ENCODE results near the gene STOX1. TPM values are rescaled to one million over a fixed set of nuclear protein-coding genes. Genes with fewer than 3 reads are reported as not detected.
"Not testable (repeated sequence)": the region's sequence is repeated elsewhere in the genome, so short reads cannot be mapped to it uniquely, and the experiment has no call there.

STOX1 gene
- total RNA-seq = under 1 TPM; 0.74 to 0.87 TPM

- ATAC-seq (peak; percentile 89), DNase-seq (peak; percentile 81)
- CTCF ChIA-PET = interaction anchor here (0.6 to 1.0 kb wide), 5 partner anchors 13 to 940 kb away, joined by 3 to 4 read pairs (median 3); no protein-coding TSS in a partner anchor
- intact Hi-C loops (cut with DNase I, micrococcal nuclease) = loop anchor here (1.0 to 2.0 kb wide), 4 partner anchors 74 to 495 kb away; partner anchors contain the start of genes DDX50 (in 2 of the 2), HNRNPH3 (in 1 of the 2), PBLD (in 1 of the 2) and SLC25A16 (in 1 of the 2)
- no peaks in the 10 kb centered on the region for H3K36me3 Mint-ChIP-seq (ENCODE audit: low read depth)
- no peaks in the 10 kb centered on the region for H3K27me3 Mint-ChIP-seq
- peaks cover 19% of the 10 kb centered on the region for H3K4me1 Mint-ChIP-seq
- H3K4me3 Mint-ChIP-seq = peak within 1 kb of the TSS; percentile 72
- H3K9me3 Mint-ChIP-seq (ENCODE audit: low read depth) = no peaks in the 10 kb centered on the region
- peak within 1 kb of the TSS; percentile 37 for H3K27ac Mint-ChIP-seq
- POLR2A ChIA-PET = interaction anchor here (0.9 to 1.1 kb wide), 3 partner anchors 44 to 129 kb away, joined by 4 to 5 read pairs (median 5); no protein-coding TSS in a partner anchor
Observed at GRCh38 chr10:68826764-68827591, at the start of gene STOX1. TSS of gene STOX1 (plus strand) at chr10:68827531. CDS start at chr10:68827624, 93 bp downstream.

- peaks cover 58% of the 10 kb centered on the region for H3K36me3 Mint-ChIP-seq (ENCODE audit: low read depth)
- CTCF ChIA-PET = no interaction called here
- no peak overlapping the region for H3K4me3 Mint-ChIP-seq
- ATAC-seq = no peak
- POLR2A ChIA-PET = no interaction called here
- peak overlapping the region; percentile 58 for H3K27ac Mint-ChIP-seq
- H3K9me3 Mint-ChIP-seq (ENCODE audit: low read depth) = no peaks in the 10 kb centered on the region
- no peak for DNase-seq
- intact Hi-C loops (cut with DNase I, micrococcal nuclease) = no loop called here
- H3K27me3 Mint-ChIP-seq = no peaks in the 10 kb centered on the region
- H3K4me1 Mint-ChIP-seq = no peaks in the 10 kb centered on the region
Observed at GRCh38 chr10:68781613-68782574, 45.4 kb upstream of the STOX1 start.

GRCh38 chr10:68784476-68784875 lies 42.9 kb upstream of the STOX1 start:
- ATAC-seq = no peak
- no peak for DNase-seq
- POLR2A ChIA-PET = no interaction called here
- CTCF ChIA-PET = no interaction called here
- no peaks in the 10 kb centered on the region for H3K4me1 Mint-ChIP-seq
- H3K36me3 Mint-ChIP-seq (ENCODE audit: low read depth) = peaks cover 57% of the 10 kb centered on the region
- no peaks in the 10 kb centered on the region for H3K27me3 Mint-ChIP-seq
- intact Hi-C loops (cut with DNase I, micrococcal nuclease) = no loop called here
- no peaks in the 10 kb centered on the region for H3K9me3 Mint-ChIP-seq (ENCODE audit: low read depth)
- H3K27ac Mint-ChIP-seq = no peak overlapping the region
- H3K4me3 Mint-ChIP-seq = no peak overlapping the region

- Mint-ChIP-seq H3K27me3 (no peaks in the 10 kb centered on the region), H3K4me1 (no peaks in the 10 kb centered on the region), H3K9me3 (ENCODE audit: low read depth) (no peaks in the 10 kb centered on the region), H3K4me3 (no peak overlapping the region), H3K36me3 (ENCODE audit: low read depth) (peaks cover 50% of the 10 kb centered on the region), H3K27ac (no peak overlapping the region)
- no peak for ATAC-seq
- POLR2A ChIA-PET = no interaction called here
- DNase-seq = no peak
- CTCF ChIA-PET = no interaction called here
- intact Hi-C loops (cut with DNase I, micrococcal nuclease) = no loop called here
Observed at GRCh38 chr10:68787813-68788212, 39.5 kb upstream of the STOX1 start.

GRCh38 chr10:68790476-68790875 lies 36.9 kb upstream of the STOX1 start:
- ChIA-PET CTCF (interaction anchor here (1.0 kb wide), 1 partner anchor 240 kb away, joined by 3 read pairs; no protein-coding TSS in a partner anchor), POLR2A (no interaction called here)
- DNase-seq (no peak), ATAC-seq (no peak)
- no peak overlapping the region for H3K4me3 Mint-ChIP-seq
- no peaks in the 10 kb centered on the region for H3K9me3 Mint-ChIP-seq (ENCODE audit: low read depth)
- H3K27ac Mint-ChIP-seq = no peak overlapping the region
- H3K36me3 Mint-ChIP-seq (ENCODE audit: low read depth) = peaks cover 47% of the 10 kb centered on the region
- intact Hi-C loops (cut with DNase I, micrococcal nuclease) = loop anchor here in 1 of 2 experiments (5.0 kb wide), 1 partner anchor 107 kb away; no protein-coding TSS in a partner anchor
- H3K4me1 Mint-ChIP-seq = no peaks in the 10 kb centered on the region
- H3K27me3 Mint-ChIP-seq = no peaks in the 10 kb centered on the region

GRCh38 chr10:68792115-68792514 lies 35.2 kb upstream of the STOX1 start:
- H3K9me3 Mint-ChIP-seq (ENCODE audit: low read depth) = no peaks in the 10 kb centered on the region
- H3K27me3 Mint-ChIP-seq = no peaks in the 10 kb centered on the region
- H3K36me3 Mint-ChIP-seq (ENCODE audit: low read depth) = peaks cover 37% of the 10 kb centered on the region
- CTCF ChIA-PET = no interaction called here
- POLR2A ChIA-PET = no interaction called here
- no peak for DNase-seq
- H3K27ac Mint-ChIP-seq = no peak overlapping the region
- no peak for ATAC-seq
- H3K4me1 Mint-ChIP-seq = no peaks in the 10 kb centered on the region
- intact Hi-C loops (cut with DNase I, micrococcal nuclease) = loop anchor here (2.0 to 5.0 kb wide), 2 partner anchors 105 kb away; no protein-coding TSS in a partner anchor
- no peak overlapping the region for H3K4me3 Mint-ChIP-seq

- Mint-ChIP-seq H3K27ac (no peak overlapping the region), H3K27me3 (no peaks in the 10 kb centered on the region), H3K36me3 (ENCODE audit: low read depth) (peaks cover 16% of the 10 kb centered on the region), H3K9me3 (ENCODE audit: low read depth) (no peaks in the 10 kb centered on the region), H3K4me3 (no peak overlapping the region), H3K4me1 (no peaks in the 10 kb centered on the region)
- intact Hi-C loops (cut with DNase I, micrococcal nuclease) = no loop called here
- ChIA-PET POLR2A (no interaction called here), CTCF (no interaction called here)
- ATAC-seq (no peak), DNase-seq (no peak)
Observed at GRCh38 chr10:68795886-68796532, 31.3 kb upstream of the STOX1 start.

- Mint-ChIP-seq H3K27me3 (no peaks in the 10 kb centered on the region), H3K27ac (no peak overlapping the region), H3K4me3 (no peak overlapping the region), H3K36me3 (ENCODE audit: low read depth) (peaks cover 14% of the 10 kb centered on the region), H3K9me3 (ENCODE audit: low read depth) (no peaks in the 10 kb centered on the region), H3K4me1 (no peaks in the 10 kb centered on the region)
- intact Hi-C loops (cut with DNase I, micrococcal nuclease) = no loop called here
- DNase-seq = no peak
- POLR2A ChIA-PET = no interaction called here
- CTCF ChIA-PET = no interaction called here
- ATAC-seq = no peak
Observed at GRCh38 chr10:68796605-68797004, 30.7 kb upstream of the STOX1 start.

GRCh38 chr10:68800211-68800610 lies 27.1 kb upstream of the STOX1 start:
- no peak for ATAC-seq
- Mint-ChIP-seq H3K4me1 (no peaks in the 10 kb centered on the region), H3K27ac (no peak overlapping the region), H3K27me3 (no peaks in the 10 kb centered on the region), H3K9me3 (ENCODE audit: low read depth) (no peaks in the 10 kb centered on the region), H3K4me3 (no peak overlapping the region), H3K36me3 (ENCODE audit: low read depth) (peaks cover 5% of the 10 kb centered on the region)
- intact Hi-C loops (cut with DNase I, micrococcal nuclease) = no loop called here
- no peak for DNase-seq
- CTCF ChIA-PET = no interaction called here
- POLR2A ChIA-PET = no interaction called here

- intact Hi-C loops (cut with DNase I, micrococcal nuclease) = no loop called here
- H3K27me3 Mint-ChIP-seq = no peaks in the 10 kb centered on the region
- ATAC-seq (no peak), DNase-seq (no peak)
- ChIA-PET POLR2A (no interaction called here), CTCF (interaction anchor here (1.0 kb wide), 1 partner anchor 18 kb away, joined by 3 read pairs; no protein-coding TSS in a partner anchor)
- no peak overlapping the region for H3K27ac Mint-ChIP-seq
- no peaks in the 10 kb centered on the region for H3K4me1 Mint-ChIP-seq
- H3K36me3 Mint-ChIP-seq (ENCODE audit: low read depth) = no peaks in the 10 kb centered on the region
- no peak overlapping the region for H3K4me3 Mint-ChIP-seq
- peaks cover 2% of the 10 kb centered on the region for H3K9me3 Mint-ChIP-seq (ENCODE audit: low read depth)
Observed at GRCh38 chr10:68804692-68805091, 22.6 kb upstream of the STOX1 start.

- H3K4me3 Mint-ChIP-seq; H3K27me3 Mint-ChIP-seq; intact Hi-C loops (cut with DNase I, micrococcal nuclease); CTCF ChIA-PET; H3K27ac Mint-ChIP-seq; DNase-seq; ATAC-seq; H3K4me1 Mint-ChIP-seq; H3K9me3 Mint-ChIP-seq (ENCODE audit: low read depth); POLR2A ChIA-PET; H3K36me3 Mint-ChIP-seq (ENCODE audit: low read depth): not testable (repeated sequence)
Observed at GRCh38 chr10:68810830-68811229, 16.5 kb upstream of the STOX1 start.

Measured in activated CD4-positive, alpha-beta T cell treated with anti-CD3 and anti-CD28 coated beads for 36 hours (primary cell).